T-helper 22 cell (primary cell): ENCODE data around the gene KCNMB1.

ENCODE experiments used
- DNase-seq: peaks from one replicate; pipeline ENCODE4 v3.0.0-alpha.2; 2020; ENCODE audit warnings: low read depth

Gene KCNMB1

DNA sequence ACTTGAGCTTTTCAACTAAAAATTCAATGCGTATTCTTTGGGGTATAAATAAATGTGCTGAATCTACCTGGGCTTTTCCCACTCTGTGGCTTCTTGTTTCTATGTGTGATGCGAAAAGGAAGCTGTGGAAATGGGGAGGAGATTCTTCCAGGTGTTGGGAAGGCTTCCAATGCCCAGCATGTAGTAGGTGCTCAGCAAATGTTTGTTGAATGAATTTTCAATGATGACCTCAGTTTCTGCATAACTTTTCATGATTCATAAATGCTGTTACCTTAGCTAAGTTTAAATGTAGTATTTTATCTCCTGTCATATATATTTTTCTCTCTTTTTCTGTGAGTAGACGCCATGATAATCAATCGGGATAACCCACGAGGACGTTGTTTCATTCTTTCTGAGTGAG, 25.6 kb upstream of the KCNMB1 start:
- no peak for DNase-seq

DNA sequence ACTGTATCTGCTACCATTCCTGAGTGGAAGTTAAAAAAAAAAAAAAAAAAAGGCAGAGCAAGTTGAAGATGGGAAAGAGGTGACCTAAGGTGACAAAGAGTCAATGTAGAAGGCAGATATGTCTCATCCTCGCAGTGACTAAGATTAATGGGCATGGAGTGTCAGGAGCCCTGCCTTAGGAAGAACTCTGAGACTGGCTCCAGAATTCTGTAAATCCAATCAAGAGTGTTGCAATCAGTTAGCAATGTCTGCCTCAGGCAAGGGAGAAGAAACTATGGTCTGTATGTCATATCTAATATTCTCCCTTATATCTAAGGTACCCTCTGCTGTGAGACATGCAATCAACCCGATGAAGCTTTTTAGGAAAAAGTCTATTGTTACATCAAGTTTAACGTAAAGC, 24.7 kb upstream of the KCNMB1 start:
- no peak for DNase-seq

GRCh38 chr5:170411100-170411499, 21.9 kb upstream of the KCNMB1 start:
- DNase-seq, result no peak

GRCh38 chr5:170410401-170410800, 21.2 kb upstream of the KCNMB1 start:
- DNase-seq, result no peak

DNA sequence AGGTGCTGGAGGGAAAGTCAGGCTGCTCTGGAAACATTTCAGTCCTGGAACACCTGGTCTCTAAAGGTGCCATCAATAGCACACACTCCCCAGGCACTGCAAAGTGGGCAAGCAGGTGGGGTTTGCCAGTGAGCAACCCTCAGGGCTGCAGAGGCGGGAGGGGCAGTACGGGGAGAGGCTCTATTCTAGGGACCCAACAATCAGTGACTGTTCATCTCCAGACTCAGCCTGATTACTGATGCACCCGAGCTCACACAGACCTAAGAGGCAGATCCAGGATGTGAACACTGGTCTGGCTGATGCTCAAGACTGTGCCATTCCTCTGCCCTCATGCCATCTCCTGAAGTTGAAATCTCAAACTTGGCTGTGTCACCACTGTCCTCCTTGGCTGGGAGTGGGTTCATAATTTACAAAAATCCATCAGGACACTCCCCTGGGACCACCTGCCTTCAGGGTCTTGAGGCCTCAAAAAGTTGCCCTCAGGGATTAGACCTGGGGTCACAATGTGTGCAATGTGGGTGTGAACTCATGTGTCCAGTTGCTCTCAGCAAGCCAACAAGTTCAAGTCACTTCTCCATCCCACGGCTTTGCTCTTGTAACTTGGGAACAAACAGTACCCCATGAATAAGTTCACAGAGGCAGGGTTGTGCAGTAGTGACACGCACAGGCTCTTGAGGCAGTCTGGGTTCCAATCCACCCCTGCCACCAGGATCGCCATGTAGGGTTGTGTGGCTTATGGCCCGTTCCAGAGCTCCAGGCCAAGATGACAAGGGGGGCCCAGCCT, 19.9 kb upstream of the KCNMB1 start:
- no peak for DNase-seq

DNA sequence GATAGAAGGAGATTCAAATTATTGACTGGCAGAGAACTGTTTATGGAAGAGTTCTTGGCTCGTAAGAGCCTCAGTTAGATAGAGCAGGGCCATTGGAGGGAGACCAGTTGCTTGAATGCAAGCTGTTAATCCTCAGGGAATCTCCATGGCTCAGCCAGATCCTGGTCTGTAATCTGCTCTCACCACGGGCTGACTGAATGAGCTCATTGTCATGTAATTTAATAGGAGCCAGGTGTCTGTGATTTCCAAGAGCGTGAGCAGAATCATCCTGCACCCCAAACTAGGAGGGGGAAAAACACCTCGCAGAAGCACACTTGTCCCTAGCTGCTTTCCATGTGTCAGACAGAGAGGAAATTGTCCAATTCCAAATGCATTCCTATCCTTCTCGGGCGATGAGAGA, 19.1 kb upstream of the KCNMB1 start:
- no peak for DNase-seq

GRCh38 chr5:170407062-170407461, 17.9 kb upstream of the KCNMB1 start:
- no peak for DNase-seq

GRCh38 chr5:170405817-170406216, 16.6 kb upstream of the KCNMB1 start:
- DNase-seq, result no peak

DNA sequence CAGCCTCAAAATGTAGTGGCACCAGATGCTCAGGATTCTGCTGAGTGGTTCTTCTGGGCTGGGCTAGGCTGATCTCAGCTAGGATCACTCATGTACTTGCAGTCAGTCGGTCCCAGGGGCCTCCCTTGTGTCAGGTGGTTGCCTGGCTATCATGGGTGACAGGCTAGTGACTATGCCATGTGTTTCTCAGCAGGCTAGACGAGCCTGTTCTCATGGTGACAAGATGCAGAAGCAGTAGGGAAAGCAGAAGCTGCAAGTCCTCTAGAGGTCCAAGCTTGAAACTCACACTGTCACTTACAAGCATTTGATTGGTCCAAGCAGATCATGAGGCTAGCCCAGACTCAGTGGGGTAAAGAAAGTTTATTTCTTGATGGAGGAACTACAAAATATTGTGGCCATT, 15.2 kb upstream of the KCNMB1 start:
- DNase-seq, result no peak

DNA sequence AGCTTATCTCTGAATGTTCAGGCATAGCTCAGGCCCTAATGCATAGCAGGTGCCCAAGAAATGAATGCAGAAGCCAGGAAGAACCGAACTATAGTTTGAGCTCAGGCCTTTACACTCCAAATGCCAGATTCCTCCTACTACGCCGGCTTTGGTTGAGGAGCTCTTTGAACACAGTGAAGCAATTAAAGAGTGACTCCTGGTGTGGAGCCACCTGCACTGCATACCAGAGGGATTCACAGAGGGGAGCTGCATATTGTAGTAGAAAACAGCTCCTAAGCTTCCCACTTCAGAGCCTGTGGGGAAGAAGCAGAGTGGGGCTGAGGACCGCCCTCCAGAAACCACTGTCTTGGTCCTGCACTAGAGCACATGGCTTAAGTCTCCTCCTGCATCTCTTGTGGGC, 14.5 kb upstream of the KCNMB1 start:
- DNase-seq, result no peak

- DNase-seq, result no peak
Measured at GRCh38 chr5:170402508-170402907, 13.3 kb upstream of the KCNMB1 start.

GRCh38 chr5:170397059-170397458, 7.9 kb upstream of the KCNMB1 start:
- DNase-seq, result no peak

DNA sequence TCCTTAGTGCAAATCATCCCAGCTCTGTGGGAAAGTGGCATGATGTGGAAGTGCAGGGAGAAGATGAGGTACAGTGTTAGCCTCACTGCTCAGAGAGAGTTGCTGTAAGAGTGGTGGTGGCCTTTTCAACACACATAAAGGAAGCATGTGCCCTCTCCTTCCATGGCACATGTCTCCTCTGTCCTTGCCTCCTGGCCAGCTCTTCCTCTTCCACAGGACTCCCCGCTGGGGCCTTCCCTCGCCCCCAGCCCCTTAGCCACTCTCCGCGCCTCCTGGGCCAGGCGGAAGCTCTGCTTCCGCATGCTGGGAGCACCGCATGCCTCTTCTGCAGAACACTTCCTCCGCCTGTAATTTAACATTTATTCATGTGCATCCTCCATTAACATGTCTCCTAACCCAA, 4.8 kb upstream of the KCNMB1 start:
- no peak for DNase-seq

- no peak for DNase-seq
Measured at GRCh38 chr5:170393235-170393634, 4.1 kb upstream of the KCNMB1 start.

DNA sequence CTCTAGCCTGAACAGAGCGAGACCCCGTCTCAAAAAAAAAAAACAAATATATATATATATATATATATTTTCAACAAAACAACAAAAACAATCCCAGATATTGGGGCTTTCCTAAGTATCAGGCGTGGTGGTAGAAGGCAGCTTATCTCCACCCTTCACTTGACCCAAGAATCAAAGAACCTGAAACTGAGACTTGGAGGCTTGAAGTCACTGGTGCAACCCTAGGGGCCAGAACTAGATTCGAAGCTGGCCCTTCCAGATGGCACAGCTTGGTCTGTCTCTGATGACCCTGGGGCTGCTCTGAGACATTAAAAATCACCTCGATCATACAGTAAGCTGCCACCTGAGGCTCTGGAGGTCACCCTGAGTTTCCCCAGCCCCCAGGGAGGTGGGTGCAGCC, 1.3 kb upstream of the KCNMB1 start:
- DNase-seq, result no peak

- no peak for DNase-seq
Measured at GRCh38 chr5:170389550-170389892, 354 bp upstream of the KCNMB1 start.

DNA sequence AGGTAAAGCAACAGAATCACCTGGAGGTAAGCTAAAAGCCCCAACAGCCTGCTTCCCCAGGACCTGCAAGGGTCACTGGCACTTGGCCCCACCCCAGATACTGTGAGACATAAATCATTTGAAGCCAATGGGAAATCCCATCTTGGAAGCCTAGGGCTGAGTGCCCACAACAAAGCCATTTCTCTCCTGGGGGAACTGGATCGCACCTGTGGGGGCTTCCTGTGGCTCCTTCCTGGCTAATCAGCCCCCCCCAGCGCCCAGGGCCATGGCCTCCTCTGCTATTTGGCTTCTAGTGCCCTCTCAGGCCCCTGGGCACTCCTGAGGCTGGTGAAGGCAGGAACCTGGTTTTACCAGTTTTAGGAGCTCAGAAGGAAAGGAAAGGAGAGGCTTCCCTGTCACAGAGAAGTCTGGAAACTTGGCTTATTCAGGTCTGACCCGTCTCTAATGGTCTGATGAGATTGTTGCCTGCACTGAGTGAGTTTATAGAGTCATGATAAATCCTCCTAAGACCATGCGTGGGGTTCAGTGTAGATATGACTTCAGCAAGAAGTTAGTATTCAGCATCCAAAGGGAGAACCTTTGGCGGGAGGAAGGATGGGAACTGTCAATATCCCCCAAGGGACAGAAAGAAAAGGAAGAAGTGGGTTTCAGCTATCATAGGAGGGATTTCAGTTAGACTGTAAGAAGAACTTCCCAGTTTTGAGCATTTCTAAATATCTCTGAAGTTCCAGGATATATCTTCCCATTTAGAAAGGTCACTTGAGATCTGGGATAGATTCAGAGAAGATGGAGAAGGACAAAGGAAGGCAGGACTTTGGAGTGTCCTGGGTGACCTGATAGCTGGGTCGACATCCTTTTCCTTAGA, 1.2 kb downstream of the KCNMB1 start:
- no peak for DNase-seq

- no peak for DNase-seq
Measured at GRCh38 chr5:170386743-170387395, 2.3 kb downstream of the KCNMB1 start.

DNA sequence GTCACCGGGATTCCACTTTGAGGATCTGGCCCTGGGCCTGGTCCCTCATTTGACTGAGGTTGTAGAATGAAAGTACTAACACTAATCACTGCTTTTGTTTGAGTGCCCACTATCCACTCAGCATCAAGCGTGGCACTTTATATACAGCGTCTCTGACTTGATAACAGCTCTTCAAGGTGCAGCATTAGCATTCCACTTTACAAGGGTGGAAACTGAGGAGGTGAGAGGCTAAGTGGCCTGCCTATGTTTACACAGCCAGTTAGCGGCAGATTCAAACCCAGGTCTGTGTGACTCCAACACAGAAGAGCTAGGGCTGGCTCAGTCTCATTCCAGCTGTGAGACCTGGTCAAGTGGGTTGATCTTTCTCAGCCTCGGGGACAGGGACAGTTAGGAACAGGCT, 5.9 kb downstream of the KCNMB1 start:
- no peak for DNase-seq

DNA sequence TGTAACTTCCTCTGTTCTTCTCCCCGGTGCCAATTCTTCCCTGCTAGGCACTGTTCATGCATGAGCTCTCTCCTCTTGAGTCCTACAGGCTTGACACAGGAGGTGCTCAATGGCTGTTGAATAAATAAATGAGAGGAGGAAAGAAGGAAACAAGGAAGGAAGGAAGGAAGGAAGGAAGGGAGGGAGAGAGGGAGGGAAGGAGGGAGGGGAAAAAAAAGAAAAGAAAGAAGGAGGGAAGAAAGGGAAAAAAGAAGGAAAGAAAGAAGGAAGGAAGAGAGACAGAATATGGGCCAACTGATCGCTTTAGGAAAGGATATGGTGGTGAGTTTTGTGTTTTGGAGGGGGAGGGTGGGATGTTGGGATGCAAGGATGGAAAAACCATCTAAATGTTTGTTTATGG, 6.4 kb downstream of the KCNMB1 start:
- DNase-seq, result no peak

DNA sequence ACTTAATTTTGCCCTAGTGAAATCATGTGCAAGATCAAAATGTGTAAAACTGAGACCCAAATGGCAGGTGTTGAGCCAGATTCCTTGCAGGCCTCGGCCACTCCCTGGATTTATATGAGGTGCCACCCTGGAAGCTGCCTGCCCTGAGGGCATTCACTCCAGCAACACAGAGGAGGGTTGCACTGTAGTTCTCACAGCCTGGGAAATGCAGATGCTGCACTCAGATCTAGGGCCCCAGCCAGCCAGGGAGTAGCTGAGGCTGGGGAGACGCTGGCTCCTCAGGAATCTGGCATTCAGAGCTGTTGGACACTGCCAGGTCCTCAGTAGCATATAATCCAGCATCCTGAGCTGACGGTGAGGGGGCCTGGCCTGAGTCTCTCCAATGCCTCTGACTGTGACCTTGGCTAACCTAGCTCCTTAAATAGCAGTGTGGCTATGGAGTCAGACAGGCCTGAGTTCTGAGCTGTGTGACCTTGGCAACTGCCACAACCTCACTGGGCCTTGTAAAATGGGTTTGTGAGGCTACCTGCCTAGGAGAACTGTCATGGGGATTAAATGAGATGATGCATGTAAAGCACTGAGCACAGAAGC, 8.7 kb downstream of the KCNMB1 start:
- no peak for DNase-seq

GRCh38 chr5:170378740-170379139, 10.4 kb downstream of the KCNMB1 start:
- DNase-seq, result no peak

- DNase-seq, result no peak
Measured at GRCh38 chr5:170377027-170377426, 12.1 kb downstream of the KCNMB1 start.
